GM12872 (cell line): ENCODE data around the gene POU3F4.

ENCODE experiments used
- TF ChIP-seq, protein P1 (sequence below): IDR thresholded peaks from 3 replicates; pipeline ENCODE4 v1.5.1; 2011; ENCODE audit warnings: low read depth, mild to moderate bottlenecking, low read length, moderate library complexity; ENCODE audit not compliant: insufficient read depth

Gene POU3F4

GRCh38 chrX:83535417-83536196 lies 27.5 kb downstream of the POU3F4 start:
- TF ChIP-seq, protein P1, sequence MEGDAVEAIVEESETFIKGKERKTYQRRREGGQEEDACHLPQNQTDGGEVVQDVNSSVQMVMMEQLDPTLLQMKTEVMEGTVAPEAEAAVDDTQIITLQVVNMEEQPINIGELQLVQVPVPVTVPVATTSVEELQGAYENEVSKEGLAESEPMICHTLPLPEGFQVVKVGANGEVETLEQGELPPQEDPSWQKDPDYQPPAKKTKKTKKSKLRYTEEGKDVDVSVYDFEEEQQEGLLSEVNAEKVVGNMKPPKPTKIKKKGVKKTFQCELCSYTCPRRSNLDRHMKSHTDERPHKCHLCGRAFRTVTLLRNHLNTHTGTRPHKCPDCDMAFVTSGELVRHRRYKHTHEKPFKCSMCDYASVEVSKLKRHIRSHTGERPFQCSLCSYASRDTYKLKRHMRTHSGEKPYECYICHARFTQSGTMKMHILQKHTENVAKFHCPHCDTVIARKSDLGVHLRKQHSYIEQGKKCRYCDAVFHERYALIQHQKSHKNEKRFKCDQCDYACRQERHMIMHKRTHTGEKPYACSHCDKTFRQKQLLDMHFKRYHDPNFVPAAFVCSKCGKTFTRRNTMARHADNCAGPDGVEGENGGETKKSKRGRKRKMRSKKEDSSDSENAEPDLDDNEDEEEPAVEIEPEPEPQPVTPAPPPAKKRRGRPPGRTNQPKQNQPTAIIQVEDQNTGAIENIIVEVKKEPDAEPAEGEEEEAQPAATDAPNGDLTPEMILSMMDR, result no peak
